Progenitor cell of endocrine pancreas (in vitro differentiated cells): Measurements from ENCODE around the gene CYP2R1. TPM values are rescaled to one million over a fixed set of nuclear protein-coding genes. Genes with fewer than 3 reads are reported as not detected.

Experiments used
- DNase-seq: peaks from one replicate; pipeline ENCODE4 v3.0.0; 2021; ENCODE audit warnings: low spot score; ENCODE audit not compliant: unreplicated experiment
- H3K27ac Mint-ChIP-seq: 2 replicates; pipeline ENCODE4 v1.8.0; 2021; ENCODE audit warnings: mild to moderate bottlenecking, moderate library complexity, mixed read lengths
- H3K27me3 Mint-ChIP-seq: 2 replicates; pipeline ENCODE4 v1.8.0; 2021; ENCODE audit warnings: mixed read lengths
- H3K36me3 Mint-ChIP-seq: 2 replicates; pipeline ENCODE4 v1.8.0; 2022; ENCODE audit warnings: mixed read lengths; ENCODE audit not compliant: insufficient read depth
- H3K4me1 Mint-ChIP-seq: 2 replicates; pipeline ENCODE4 v1.8.0; 2021; ENCODE audit warnings: low read depth, mixed read lengths
- H3K4me3 Mint-ChIP-seq: 2 replicates; pipeline ENCODE4 v1.8.0; 2021; ENCODE audit warnings: low read depth, mild to moderate bottlenecking, moderate library complexity, mixed read lengths
- H3K9me3 Mint-ChIP-seq: 2 replicates; pipeline ENCODE4 v1.8.0; 2021; ENCODE audit warnings: low read depth, mixed read lengths
- total RNA-seq: library from RNA; stranded (reverse); gene quantifications from 2 replicates; pipeline ENCODE4 v1.2.1, GENCODE V29; 2021
- TF ChIP-seq, protein P1 (sequence below): fragments of 200-600 bp; sonication (generic); IDR thresholded peaks from one replicate; pipeline ENCODE4 v1.5.0; 2021; ENCODE audit warnings: antibody characterized with exemption, mild to moderate bottlenecking; ENCODE audit not compliant: unreplicated experiment

The CYP2R1 gene
- total RNA-seq, 1 donor from 2014 or later, result 14.9 TPM

DNA sequence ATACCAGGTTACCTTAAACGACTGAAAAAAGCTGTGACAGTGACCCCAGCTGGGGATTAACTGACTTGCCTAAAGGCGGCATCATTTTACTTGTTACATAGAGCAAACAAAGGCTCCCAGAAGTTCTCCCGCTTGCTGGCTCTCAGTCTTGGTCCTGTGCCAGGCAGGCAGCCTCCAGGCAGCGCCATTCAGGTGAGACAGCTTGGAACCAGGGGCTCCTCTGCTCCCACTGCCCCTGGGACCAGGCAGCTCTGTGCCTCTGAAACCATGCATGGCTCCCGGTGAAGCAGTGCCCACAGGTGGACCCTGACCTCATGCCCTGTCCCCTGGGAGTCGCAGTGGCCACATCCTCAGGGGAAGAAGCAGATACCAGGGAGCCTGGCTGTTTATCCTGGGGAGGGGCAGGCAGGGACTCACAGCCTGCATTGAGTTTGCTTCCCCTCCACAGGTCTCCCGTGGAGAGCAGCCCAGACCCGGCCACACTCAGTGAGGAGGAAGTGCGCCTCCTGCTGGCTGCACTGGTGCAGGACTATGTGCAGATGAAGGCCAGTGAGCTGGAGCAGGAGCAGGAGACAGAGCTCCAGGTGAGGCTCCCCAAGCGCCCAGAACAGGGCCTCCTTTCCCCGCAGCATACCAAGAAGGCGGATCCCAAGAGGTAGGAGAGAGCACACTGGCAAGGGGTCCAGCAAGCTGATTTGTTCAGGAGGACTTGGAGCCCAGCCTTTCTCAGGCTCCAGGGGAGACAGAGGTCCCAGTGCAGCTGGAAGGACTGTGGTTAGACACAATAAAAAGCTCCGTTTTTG is 15.6 kb upstream of the CYP2R1 start:
- DNase-seq, result peak; percentile 74
- Mint-ChIP-seq H3K27me3 (peaks cover 5% of the 10 kb centered on the region), H3K27ac (no peak overlapping the region), H3K36me3 (no peaks in the 10 kb centered on the region), H3K4me3 (no peak overlapping the region), H3K4me1 (peaks cover 4% of the 10 kb centered on the region), H3K9me3 (no peaks in the 10 kb centered on the region)
- TF ChIP-seq, protein P1, sequence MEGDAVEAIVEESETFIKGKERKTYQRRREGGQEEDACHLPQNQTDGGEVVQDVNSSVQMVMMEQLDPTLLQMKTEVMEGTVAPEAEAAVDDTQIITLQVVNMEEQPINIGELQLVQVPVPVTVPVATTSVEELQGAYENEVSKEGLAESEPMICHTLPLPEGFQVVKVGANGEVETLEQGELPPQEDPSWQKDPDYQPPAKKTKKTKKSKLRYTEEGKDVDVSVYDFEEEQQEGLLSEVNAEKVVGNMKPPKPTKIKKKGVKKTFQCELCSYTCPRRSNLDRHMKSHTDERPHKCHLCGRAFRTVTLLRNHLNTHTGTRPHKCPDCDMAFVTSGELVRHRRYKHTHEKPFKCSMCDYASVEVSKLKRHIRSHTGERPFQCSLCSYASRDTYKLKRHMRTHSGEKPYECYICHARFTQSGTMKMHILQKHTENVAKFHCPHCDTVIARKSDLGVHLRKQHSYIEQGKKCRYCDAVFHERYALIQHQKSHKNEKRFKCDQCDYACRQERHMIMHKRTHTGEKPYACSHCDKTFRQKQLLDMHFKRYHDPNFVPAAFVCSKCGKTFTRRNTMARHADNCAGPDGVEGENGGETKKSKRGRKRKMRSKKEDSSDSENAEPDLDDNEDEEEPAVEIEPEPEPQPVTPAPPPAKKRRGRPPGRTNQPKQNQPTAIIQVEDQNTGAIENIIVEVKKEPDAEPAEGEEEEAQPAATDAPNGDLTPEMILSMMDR, result peak; percentile 85

DNA sequence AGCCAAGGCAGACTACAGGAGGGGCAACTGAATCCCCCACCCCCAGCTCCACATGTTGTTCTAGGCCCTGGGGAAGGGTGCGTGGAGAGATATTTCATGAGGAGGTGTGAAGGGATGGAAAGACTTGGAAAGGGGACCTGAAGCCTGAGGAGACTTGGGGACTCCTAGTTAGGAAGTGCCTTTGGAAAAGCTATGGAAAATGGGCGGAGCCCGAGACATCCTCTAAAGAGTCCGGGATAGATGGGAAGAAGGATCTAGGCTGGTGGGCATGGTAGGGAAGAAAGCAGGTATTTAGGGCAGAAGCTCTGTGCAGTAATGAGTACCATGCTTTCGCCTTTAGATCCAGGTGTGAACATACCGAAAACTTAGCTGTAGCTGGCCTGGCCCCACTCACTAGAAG is 15.0 kb upstream of the CYP2R1 start:
- Mint-ChIP-seq H3K27ac (no peak overlapping the region), H3K4me1 (peaks cover 4% of the 10 kb centered on the region), H3K36me3 (no peaks in the 10 kb centered on the region), H3K4me3 (no peak overlapping the region), H3K27me3 (peaks cover 5% of the 10 kb centered on the region), H3K9me3 (no peaks in the 10 kb centered on the region)
- no peak for DNase-seq
- TF ChIP-seq, protein P1, result no peak

DNA sequence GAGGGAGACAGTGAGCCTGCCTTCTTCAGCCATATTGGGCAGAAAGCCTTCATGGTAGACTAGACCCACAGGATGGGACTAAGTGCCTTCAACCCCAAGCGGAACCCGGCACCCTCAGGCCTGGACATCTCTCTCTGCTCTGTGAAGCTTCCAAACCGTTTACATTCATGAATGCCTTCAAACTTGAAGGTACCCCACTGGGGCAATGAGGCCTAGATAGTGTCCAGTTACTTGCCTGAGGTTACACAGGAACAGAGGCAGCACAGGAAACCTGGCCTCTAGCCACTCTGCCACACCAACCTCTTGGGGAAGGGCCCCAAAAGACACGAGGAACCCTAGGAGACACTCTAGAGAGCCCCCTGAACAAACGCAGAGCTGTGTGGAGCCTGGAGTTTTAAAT is 14.5 kb upstream of the CYP2R1 start:
- no peak overlapping the region for H3K27ac Mint-ChIP-seq
- no peaks in the 10 kb centered on the region for H3K9me3 Mint-ChIP-seq
- H3K27me3 Mint-ChIP-seq, result peaks cover 3% of the 10 kb centered on the region
- no peaks in the 10 kb centered on the region for H3K36me3 Mint-ChIP-seq
- no peak overlapping the region for H3K4me3 Mint-ChIP-seq
- H3K4me1 Mint-ChIP-seq, result peaks cover 4% of the 10 kb centered on the region
- DNase-seq, result no peak
- TF ChIP-seq, protein P1, result no peak

DNA sequence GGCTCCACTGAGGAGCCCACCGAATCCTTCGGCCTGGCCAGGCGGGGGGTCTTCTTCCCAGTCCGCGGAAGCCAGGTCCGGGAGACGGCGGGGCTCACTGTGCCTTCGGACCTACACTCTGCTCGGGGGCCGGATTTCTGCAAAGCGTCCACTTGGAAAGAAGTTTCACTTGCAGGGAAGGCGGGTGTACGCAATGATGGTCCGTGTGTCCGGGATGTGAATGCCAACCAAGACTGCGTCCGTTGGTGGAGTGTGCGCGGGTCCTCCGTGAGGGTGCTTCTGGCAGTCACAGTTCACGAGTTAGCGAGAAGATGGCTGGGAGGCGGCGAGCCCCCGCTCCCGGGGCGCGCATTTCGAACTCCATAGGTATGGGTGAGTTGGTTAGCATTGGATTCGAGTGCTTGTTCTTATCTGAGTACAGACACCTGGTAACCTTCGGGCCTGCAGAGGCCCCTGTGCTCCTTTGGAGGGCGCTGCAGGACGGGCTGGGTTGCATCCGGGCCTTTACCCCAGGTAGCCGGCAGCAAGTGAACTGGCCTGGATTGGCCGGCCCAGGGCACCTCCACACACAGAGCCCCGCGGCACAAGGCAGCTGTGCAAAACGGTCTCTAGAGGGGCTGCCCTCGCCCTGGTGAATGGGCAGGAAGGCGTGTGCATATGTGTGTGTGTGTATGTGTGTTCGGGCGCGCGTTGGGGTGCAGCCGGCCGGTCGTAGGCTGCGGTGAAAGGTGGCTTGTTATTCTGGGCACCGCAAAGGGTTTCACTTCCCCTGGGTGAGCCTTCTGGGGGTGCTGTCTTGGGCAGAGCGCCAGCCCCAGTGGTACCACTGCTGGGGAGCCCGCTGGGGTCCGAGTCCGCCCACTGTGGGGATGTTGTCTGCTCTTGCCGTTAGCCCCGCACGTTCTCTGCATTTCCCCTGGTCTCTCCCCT is 13.3 kb upstream of the CYP2R1 start:
- Mint-ChIP-seq H3K27ac (peak overlapping the region; percentile 41), H3K4me1 (peaks cover 4% of the 10 kb centered on the region), H3K36me3 (no peaks in the 10 kb centered on the region), H3K4me3 (no peak overlapping the region), H3K9me3 (no peaks in the 10 kb centered on the region), H3K27me3 (peaks cover 3% of the 10 kb centered on the region)
- DNase-seq, result no peak
- TF ChIP-seq, protein P1, result no peak

DNA sequence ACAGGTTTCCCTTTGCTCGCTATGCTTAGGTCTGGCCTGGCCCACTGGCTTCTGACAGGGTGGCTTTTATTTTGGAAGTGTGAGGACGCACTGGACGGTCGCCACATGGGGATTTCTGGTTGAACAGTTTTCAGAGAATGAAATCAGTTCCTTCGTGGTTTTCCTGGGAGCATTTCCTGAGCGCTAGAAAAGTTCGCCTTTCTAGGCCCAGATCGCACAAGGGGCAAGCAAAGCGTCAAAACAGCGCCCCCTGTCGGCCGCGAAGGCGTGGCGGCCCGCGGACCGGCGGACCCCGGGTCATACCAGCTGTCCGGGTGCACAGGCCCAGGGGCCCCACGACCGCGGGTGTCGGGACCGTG is 12.7 kb upstream of the CYP2R1 start:
- Mint-ChIP-seq H3K4me3 (no peak overlapping the region), H3K4me1 (peaks cover 4% of the 10 kb centered on the region), H3K36me3 (no peaks in the 10 kb centered on the region), H3K9me3 (no peaks in the 10 kb centered on the region), H3K27ac (no peak overlapping the region), H3K27me3 (peaks cover 3% of the 10 kb centered on the region)
- TF ChIP-seq, protein P1, result peak; percentile 37
- DNase-seq, result no peak
